ENCODE data around the gene UBE2O.

UBE2O gene

DNA sequence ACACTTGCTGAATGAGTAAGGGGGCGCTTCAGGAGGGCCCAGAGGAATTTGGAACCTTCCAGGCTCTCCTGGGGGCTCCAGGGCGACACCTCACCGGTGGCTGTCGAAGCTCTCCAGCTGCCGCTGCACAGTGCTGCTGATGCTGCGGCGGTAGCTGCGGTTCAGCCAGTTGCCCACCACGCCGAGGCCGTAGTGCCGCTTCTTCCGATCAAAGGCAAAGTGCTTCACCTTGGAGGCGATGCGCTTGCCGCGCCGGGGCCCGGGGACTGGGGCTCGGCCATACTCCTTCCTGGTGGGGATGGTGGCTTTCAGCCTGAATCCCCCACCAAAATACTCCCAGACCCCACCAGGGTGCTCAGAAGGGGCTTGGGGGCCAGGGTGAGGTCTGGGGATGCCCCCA, 23.8 kb upstream of the UBE2O start:
- TF ChIP-seq ZNF70 (CRISPR knock-in tag; IDR thresholded peaks at IDR 0.05) (no peak), TSHZ2 (CRISPR knock-in tag; IDR thresholded peaks at IDR 0.05) (no peak), OSR1 (CRISPR knock-in tag; IDR thresholded peaks at IDR 0.05) (no peak), CREB5 (CRISPR knock-in tag; IDR thresholded peaks at IDR 0.05; ENCODE audit: low read depth) (no peak), PPARA (CRISPR knock-in tag; IDR thresholded peaks at IDR 0.05; ENCODE audit: borderline replicate concordance) (no peak), RARB (CRISPR knock-in tag; IDR thresholded peaks at IDR 0.05) (no peak), TCF4 (CRISPR knock-in tag; IDR thresholded peaks at IDR 0.05; ENCODE audit: borderline replicate concordance) (no peak), GLIS3 (CRISPR knock-in tag; IDR thresholded peaks at IDR 0.05) (no peak)
- TF ChIP-seq, protein P1, sequence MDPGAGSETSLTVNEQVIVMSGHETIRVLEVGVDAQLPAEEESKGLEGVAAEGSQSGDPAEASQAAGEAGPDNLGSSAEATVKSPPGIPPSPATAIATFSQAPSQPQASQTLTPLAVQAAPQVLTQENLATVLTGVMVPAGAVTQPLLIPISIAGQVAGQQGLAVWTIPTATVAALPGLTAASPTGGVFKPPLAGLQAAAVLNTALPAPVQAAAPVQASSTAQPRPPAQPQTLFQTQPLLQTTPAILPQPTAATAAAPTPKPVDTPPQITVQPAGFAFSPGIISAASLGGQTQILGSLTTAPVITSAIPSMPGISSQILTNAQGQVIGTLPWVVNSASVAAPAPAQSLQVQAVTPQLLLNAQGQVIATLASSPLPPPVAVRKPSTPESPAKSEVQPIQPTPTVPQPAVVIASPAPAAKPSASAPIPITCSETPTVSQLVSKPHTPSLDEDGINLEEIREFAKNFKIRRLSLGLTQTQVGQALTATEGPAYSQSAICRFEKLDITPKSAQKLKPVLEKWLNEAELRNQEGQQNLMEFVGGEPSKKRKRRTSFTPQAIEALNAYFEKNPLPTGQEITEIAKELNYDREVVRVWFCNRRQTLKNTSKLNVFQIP (CRISPR knock-in tag; IDR thresholded peaks at IDR 0.05; ENCODE audit: borderline replicate concordance, low read depth): no peak
- no peak for ATAC-seq

DNA sequence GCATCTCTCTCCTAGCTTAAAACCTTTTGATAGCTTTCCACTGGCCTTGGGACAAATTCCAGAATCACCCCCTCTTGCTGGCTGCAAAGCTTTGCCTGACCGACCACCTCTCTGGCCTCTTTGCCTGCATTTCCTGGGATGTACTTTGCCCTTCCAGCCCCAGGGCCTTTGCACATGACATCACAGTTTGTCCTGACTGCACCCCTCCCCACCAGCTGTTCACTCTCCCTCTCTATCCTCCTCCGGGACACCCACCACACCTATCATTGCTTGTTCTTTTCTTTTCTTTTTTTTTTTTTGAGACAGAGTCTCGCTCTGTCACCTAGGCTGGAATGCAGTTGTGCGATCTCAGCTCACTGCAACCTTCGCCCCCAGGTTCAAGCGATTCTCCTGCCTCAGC, 22.4 kb upstream of the UBE2O start:
- no peak for TF ChIP-seq TSHZ2 (CRISPR knock-in tag; IDR thresholded peaks at IDR 0.05)
- TF ChIP-seq OSR1 (CRISPR knock-in tag; IDR thresholded peaks at IDR 0.05): no peak
- TF ChIP-seq ARNTL (CRISPR knock-in tag; IDR thresholded peaks at IDR 0.05; ENCODE audit: borderline replicate concordance, low read depth): no peak
- no peak for TF ChIP-seq TCF4 (CRISPR knock-in tag; IDR thresholded peaks at IDR 0.05; ENCODE audit: borderline replicate concordance)
- no peak for TF ChIP-seq ISL1 (CRISPR knock-in tag; IDR thresholded peaks at IDR 0.05)
- no peak for ATAC-seq

DNA sequence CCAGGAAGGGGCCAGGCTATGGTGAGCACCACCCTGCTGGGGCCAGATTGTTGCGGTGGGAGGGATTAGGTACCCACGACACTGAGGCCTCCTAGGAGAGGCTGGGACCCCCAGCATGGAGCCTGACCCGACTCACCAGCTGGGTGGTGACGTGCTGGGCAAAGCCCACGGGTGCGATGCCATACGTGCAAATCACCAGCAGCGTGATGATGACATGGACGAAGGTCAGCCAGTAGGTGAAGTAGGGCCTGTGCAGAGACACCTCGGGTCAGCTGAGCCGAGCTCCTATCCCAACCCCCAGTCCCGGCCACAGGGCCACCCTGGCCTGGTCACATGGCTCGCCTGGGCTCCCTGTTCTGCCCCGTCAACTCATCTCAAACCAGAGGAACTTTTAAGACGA, 21.9 kb upstream of the UBE2O start:
- ATAC-seq: no peak
- TF ChIP-seq CREB5 (CRISPR knock-in tag; IDR thresholded peaks at IDR 0.05; ENCODE audit: low read depth) (no peak), GLIS3 (CRISPR knock-in tag; IDR thresholded peaks at IDR 0.05) (no peak), OSR1 (CRISPR knock-in tag; IDR thresholded peaks at IDR 0.05) (no peak), ZNF70 (CRISPR knock-in tag; IDR thresholded peaks at IDR 0.05) (no peak), BACH2 (CRISPR knock-in tag; IDR thresholded peaks at IDR 0.05; ENCODE audit: borderline replicate concordance) (no peak), ZFP3 (CRISPR knock-in tag; IDR thresholded peaks at IDR 0.05) (no peak), ISL1 (CRISPR knock-in tag; IDR thresholded peaks at IDR 0.05) (no peak), PATZ1 (CRISPR knock-in tag; IDR thresholded peaks at IDR 0.05; ENCODE audit: borderline replicate concordance) (no peak), ZC3H10 (CRISPR knock-in tag; IDR thresholded peaks at IDR 0.05) (no peak), ARNTL (CRISPR knock-in tag; IDR thresholded peaks at IDR 0.05; ENCODE audit: borderline replicate concordance, low read depth) (no peak), TOX (CRISPR knock-in tag; IDR thresholded peaks at IDR 0.05; ENCODE audit: borderline replicate concordance) (no peak), ZFP30 (CRISPR knock-in tag; IDR thresholded peaks at IDR 0.05) (no peak), SNAI2 (CRISPR knock-in tag; IDR thresholded peaks at IDR 0.05) (no peak), TCF4 (CRISPR knock-in tag; IDR thresholded peaks at IDR 0.05; ENCODE audit: borderline replicate concordance) (no peak), PPARA (CRISPR knock-in tag; IDR thresholded peaks at IDR 0.05; ENCODE audit: borderline replicate concordance) (no peak), ZNF565 (CRISPR knock-in tag; conservative IDR thresholded peaks at IDR 0.05; ENCODE audit: low read depth) (no peak), CSDC2 (CRISPR knock-in tag; IDR thresholded peaks at IDR 0.05) (no peak)
- TF ChIP-seq, protein P2, sequence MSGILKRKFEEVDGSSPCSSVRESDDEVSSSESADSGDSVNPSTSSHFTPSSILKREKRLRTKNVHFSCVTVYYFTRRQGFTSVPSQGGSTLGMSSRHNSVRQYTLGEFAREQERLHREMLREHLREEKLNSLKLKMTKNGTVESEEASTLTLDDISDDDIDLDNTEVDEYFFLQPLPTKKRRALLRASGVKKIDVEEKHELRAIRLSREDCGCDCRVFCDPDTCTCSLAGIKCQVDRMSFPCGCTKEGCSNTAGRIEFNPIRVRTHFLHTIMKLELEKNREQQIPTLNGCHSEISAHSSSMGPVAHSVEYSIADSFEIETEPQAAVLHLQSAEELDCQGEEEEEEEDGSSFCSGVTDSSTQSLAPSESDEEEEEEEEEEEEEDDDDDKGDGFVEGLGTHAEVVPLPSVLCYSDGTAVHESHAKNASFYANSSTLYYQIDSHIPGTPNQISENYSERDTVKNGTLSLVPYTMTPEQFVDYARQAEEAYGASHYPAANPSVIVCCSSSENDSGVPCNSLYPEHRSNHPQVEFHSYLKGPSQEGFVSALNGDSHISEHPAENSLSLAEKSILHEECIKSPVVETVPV (CRISPR knock-in tag; IDR thresholded peaks at IDR 0.05): no peak
- TF ChIP-seq, protein P1 (CRISPR knock-in tag; IDR thresholded peaks at IDR 0.05; ENCODE audit: borderline replicate concordance, low read depth): no peak
